Muscle of arm (tissue), 12 donors: ENCODE results near the gene VIPAS39. TPM values are rescaled to one million over a fixed set of nuclear protein-coding genes. Genes with fewer than 3 reads are reported as not detected.
A peak's percentile ranks its signal among the peaks of the same experiment; 100 is the strongest.

Experiments used
- DNase-seq: peaks from one replicate; pipeline ENCODE4 v3.0.0-alpha.2; 2013
- polyA plus RNA-seq, 12 donors: library from polyadenylated mRNA; unstranded; fragments of 120-200 nt; gene quantifications; one replicate each; pipeline ENCODE4 v1.2.1, GENCODE V29; 2013; ENCODE audit not compliant: insufficient read length in 12 of 12

Gene VIPAS39
- polyA plus RNA-seq, 12 donors: 21.4 to 39.0 (median 26.0) TPM; not detected in 1

DNA sequence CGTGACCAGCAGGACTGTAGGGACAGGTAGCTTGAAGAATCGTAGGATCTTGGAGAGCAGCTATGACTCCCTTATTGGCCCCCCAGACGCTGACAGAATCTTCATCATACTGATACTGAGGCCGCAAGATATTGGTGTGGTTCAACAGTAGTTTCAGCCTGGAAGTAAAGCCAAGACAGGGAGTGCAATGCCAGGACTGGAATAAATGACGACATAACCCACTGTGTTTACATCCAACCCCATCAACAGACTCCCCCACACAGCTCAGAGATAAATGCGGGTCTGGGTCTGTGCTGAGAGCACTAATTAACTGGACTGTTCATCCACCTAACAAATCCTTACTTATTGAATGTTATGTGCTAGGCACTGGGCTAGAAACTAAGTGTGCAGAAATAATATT, 50.7 kb downstream of the VIPAS39 start:
- DNase-seq: no peak

DNA sequence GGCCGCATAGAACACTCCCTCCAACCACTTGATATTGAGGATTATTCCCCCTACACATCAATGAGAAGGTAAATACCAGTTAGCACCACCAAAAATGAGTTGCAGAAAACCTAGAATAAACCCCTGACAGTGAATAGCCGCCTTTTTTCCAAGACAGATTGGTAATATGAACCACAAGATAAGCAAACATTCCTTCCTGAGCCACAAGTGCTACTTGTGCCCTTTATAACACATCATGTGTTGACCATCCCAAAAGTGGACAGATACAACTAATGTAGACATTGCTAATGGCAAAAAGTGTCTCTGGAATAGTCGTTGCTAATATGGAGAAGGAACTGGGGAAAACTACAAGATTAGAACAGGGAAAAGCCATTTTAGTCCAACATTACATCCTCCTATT, 51.3 kb downstream of the VIPAS39 start:
- DNase-seq: no peak

- no peak for DNase-seq
Measured at GRCh38 chr14:77403768-77404167, 53.6 kb downstream of the VIPAS39 start.

DNA sequence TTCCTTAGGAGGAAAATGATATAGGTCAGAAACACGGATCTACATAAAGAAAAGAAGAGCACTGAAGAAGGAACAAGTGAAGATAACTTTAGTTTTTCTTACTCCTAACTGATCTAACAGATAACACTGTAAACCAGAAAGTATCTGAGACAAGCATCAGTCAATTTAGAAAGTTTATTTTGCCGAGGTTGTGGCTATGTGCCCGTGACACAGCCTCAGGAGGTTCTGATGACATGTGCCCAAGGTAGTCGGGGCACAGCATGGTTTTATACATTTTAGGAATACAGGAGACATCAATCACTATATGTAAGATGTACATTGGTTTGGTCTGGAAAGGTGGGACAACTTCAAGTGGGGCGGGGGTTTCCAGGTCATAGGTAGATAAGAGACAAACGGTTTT, 57.2 kb downstream of the VIPAS39 start:
- DNase-seq: no peak

DNA sequence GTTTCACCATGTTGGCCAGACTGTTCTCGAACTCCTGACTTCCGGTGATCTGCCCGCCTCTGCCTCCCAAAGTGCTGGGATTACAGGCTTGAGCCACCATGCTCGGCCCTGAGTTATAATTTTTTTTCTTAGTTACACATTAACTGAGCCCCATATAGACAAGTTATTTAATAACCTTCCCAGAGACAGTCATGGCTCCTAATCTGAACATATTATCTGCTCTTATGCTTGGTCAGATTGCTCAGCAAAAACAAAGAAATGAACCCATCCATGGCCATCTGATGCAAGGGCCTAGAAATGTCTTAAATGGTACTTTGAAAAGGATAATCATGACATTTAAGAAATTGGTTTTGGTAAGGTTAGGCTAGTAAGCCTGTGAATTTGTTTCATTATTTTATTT, 67.2 kb downstream of the VIPAS39 start:
- DNase-seq: no peak

DNA sequence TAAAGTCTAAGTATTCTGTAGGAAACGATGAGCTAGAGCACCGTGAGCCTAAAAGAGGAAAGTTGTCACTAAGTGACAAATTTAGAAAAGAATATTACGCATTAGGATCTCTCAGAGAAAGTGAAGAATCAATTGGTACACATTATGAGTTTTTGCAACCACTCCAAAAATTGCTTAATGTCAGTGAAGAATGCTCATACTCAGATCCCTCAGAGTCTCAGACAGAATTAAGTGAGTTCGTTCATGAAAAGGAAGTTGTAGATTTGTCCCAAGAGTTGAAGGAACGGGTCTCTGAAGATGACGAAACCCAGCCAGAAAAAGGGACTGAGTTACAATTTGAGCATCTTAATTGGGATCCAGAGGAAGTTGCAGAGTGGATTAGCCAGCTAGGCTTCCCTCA, 78.7 kb downstream of the VIPAS39 start:
- DNase-seq: no peak

GRCh38 chr14:77377502-77377844, 79.9 kb downstream of the VIPAS39 start:
- DNase-seq: no peak

GRCh38 chr14:77376771-77377501, 80.5 kb downstream of the VIPAS39 start, which contains the start of the genes SAMD15 and TMED8:
TSS of gene SAMD15 (plus strand) at chr14:77377379. CDS start at chr14:77377419, 40 bp downstream.
TSS of gene TMED8 (minus strand) at chr14:77377094. CDS start at chr14:77377053, 41 bp downstream.
- peak; percentile 89 for DNase-seq

Other genes with a start within 250 kb of the VIPAS39 start
- not detected for gene NGB, start 186.4 kb downstream of the VIPAS39 start, polyA plus RNA-seq
- gene POMT2, start 136.7 kb downstream of the VIPAS39 start, polyA plus RNA-seq: 10 to 100 TPM in 11 of 12 donors, not detected in 1; 19.1 to 36.9 (median 32.0) TPM
- gene GSTZ1, start 136.6 kb downstream of the VIPAS39 start, polyA plus RNA-seq: 10 to 100 TPM in 11 of 12 donors, not detected in 1; 18.3 to 28.1 (median 23.1) TPM
- gene TMED8, start 80.5 kb downstream of the VIPAS39 start, polyA plus RNA-seq: 10 to 100 TPM in 1 of 12 donors, 1 to 10 TPM in 10, not detected in 1; 4.9 to 10.1 (median 6.4) TPM
- 1 to 10 TPM in 1 of 12 donors, under 1 TPM in 9, not detected in 2; 0.29 to 1.6 (median 0.55) TPM for gene SAMD15, start 80.2 kb downstream of the VIPAS39 start, polyA plus RNA-seq
- gene NOXRED1, start 34.1 kb downstream of the VIPAS39 start, polyA plus RNA-seq: under 1 TPM in 10 of 12 donors, not detected in 2; 0.18 to 0.94 (median 0.42) TPM
- 100 to 1,000 TPM in 10 of 12 donors, 10 to 100 TPM in 1, not detected in 1; 95.4 to 171 (median 144) TPM for gene AHSA1, start 492 bp upstream of the VIPAS39 start, polyA plus RNA-seq
- gene ISM2, start 41.2 kb upstream of the VIPAS39 start, polyA plus RNA-seq: 1 to 10 TPM in 1 of 12 donors, under 1 TPM in 5, not detected in 6; 0.08 to 1.1 (median 0.23) TPM
- gene SPTLC2, start 159.0 kb upstream of the VIPAS39 start, polyA plus RNA-seq: 10 to 100 TPM in 11 of 12 donors, not detected in 1; 16.9 to 32.0 (median 20.9) TPM